MM.1S (cell line): ENCODE measurements around the gene SMARCAD1.
A peak's percentile ranks its signal among the peaks of the same experiment; 100 is the strongest.

Experiments used
- DNase-seq: peaks from one replicate; pipeline ENCODE4 v3.0.0-alpha.2; 2015
- H2AFZ ChIP-seq: fragments of 300-600 bp; sonication (generic); 2 replicates; pipeline ENCODE4 v1.6.0; 2016; ENCODE audit warnings: antibody characterized with exemption, low read length
- H3F3A ChIP-seq: fragments of 300-600 bp; sonication (generic); 2 replicates; pipeline ENCODE4 v1.6.1; 2016; ENCODE audit warnings: mild to moderate bottlenecking, antibody characterized with exemption, low read length, moderate library complexity, mixed read lengths; ENCODE audit not compliant: insufficient read depth
- H3K27ac ChIP-seq: fragments of 300-600 bp; sonication (generic); 2 replicates; pipeline ENCODE4 v1.5.1; 2016; ENCODE audit warnings: mild to moderate bottlenecking, low read length
- H3K27me3 ChIP-seq: fragments of 300-600 bp; sonication (generic); replicated peaks from 2 replicates; pipeline ENCODE4 v1.6.0; 2016; ENCODE audit warnings: low read length; ENCODE audit not compliant: insufficient read depth
- H3K36me3 ChIP-seq: fragments of 300-600 bp; sonication (generic); replicated peaks from 2 replicates; pipeline ENCODE4 v1.6.1; 2016; ENCODE audit warnings: mild to moderate bottlenecking, low read length, mixed read lengths; ENCODE audit not compliant: insufficient read depth
- H3K4me1 ChIP-seq: fragments of 300-600 bp; sonication (generic); 2 replicates; pipeline ENCODE4 v1.6.1; 2016; ENCODE audit warnings: low read length, mixed read lengths
- H3K4me2 ChIP-seq: fragments of 300-600 bp; sonication (generic); 2 replicates; pipeline ENCODE4 v1.6.0; 2016; ENCODE audit warnings: low read depth, low read length
- H3K4me3 ChIP-seq: fragments of 300-600 bp; sonication (generic); 2 replicates; pipeline ENCODE4 v1.5.1; 2016; ENCODE audit warnings: low read length, mixed read lengths
- H3K79me2 ChIP-seq: fragments of 300-600 bp; sonication (generic); 2 replicates; pipeline ENCODE4 v1.6.1; 2016; ENCODE audit warnings: mixed run types, low read length, mixed read lengths
- H3K9ac ChIP-seq: fragments of 300-600 bp; sonication (generic); 2 replicates; pipeline ENCODE4 v1.6.1; 2016; ENCODE audit warnings: low read length, mixed read lengths
- H3K9me2 ChIP-seq: fragments of 300-600 bp; sonication (generic); replicated peaks from 2 replicates; pipeline ENCODE4 v1.6.1; 2016; ENCODE audit warnings: mild to moderate bottlenecking, low read length, mixed read lengths; ENCODE audit not compliant: insufficient read depth
- H3K9me3 ChIP-seq: fragments of 300-600 bp; sonication (generic); replicated peaks from 2 replicates; pipeline ENCODE4 v1.6.1; 2016; ENCODE audit warnings: mild to moderate bottlenecking, low read length, mixed read lengths; ENCODE audit not compliant: insufficient read depth
- H4K20me1 ChIP-seq: fragments of 300-600 bp; sonication (generic); 2 replicates; pipeline ENCODE4 v1.6.1; 2016; ENCODE audit warnings: mild to moderate bottlenecking, low read length, moderate library complexity, mixed read lengths; ENCODE audit not compliant: insufficient read depth
- CTCF ChIP-seq: fragments of 300-600 bp; sonication (generic); IDR thresholded peaks from 2 replicates; pipeline ENCODE4 v1.5.1; 2016; ENCODE audit warnings: antibody characterized with exemption, low read length, mixed read lengths
- EZH2 ChIP-seq: fragments of 300-600 bp; sonication (generic); optimal IDR thresholded peaks from 2 replicates; pipeline ENCODE3; 2017; ENCODE audit warnings: low read depth, mild to moderate bottlenecking, antibody characterized with exemption, low read length, mixed read lengths
- EZH2phosphoT487 ChIP-seq: fragments of 300-600 bp; sonication (generic); IDR thresholded peaks from 2 replicates; pipeline ENCODE4 v1.6.1; 2018; ENCODE audit warnings: antibody characterized with exemption, low read length

The SMARCAD1 gene

GRCh38 chr4:94338681-94339351, 131.2 kb downstream of the SMARCAD1 start:
- Histone ChIP-seq H3K4me1 (no peaks in the 10 kb centered on the region), H4K20me1 (no peaks in the 10 kb centered on the region), H3K79me2 (no peaks in the 10 kb centered on the region), H2AFZ (no peak overlapping the region), H3K4me2 (peak overlapping the region; percentile 0; the same call in 1 of the 2 replicates), H3K36me3 (no peaks in the 10 kb centered on the region), H3K9me2 (no peaks in the 10 kb centered on the region), H3K4me3 (no peak overlapping the region), H3K27me3 (no peaks in the 10 kb centered on the region), H3K9ac (no peak overlapping the region), H3F3A (no peaks in the 10 kb centered on the region), H3K27ac (no peak overlapping the region), H3K9me3 (no peaks in the 10 kb centered on the region)
- DNase-seq, result peak; percentile 49
- TF ChIP-seq EZH2phosphoT487 (no peak), EZH2 (no peak), CTCF (no peak)

- Histone ChIP-seq H3K4me1 (no peaks in the 10 kb centered on the region), H3K4me3 (no peak overlapping the region), H4K20me1 (no peaks in the 10 kb centered on the region), H3K9ac (no peak overlapping the region), H3K9me3 (no peaks in the 10 kb centered on the region), H3K4me2 (no peak overlapping the region), H3K27me3 (no peaks in the 10 kb centered on the region), H3K9me2 (no peaks in the 10 kb centered on the region), H3F3A (no peaks in the 10 kb centered on the region), H2AFZ (no peak overlapping the region), H3K36me3 (no peaks in the 10 kb centered on the region), H3K79me2 (no peaks in the 10 kb centered on the region), H3K27ac (no peak overlapping the region)
- TF ChIP-seq CTCF, result no peak
- no peak for TF ChIP-seq EZH2phosphoT487
- TF ChIP-seq EZH2, result no peak
- no peak for DNase-seq
These were observed 132.1 kb downstream of the SMARCAD1 start for GRCh38 chr4:94339779-94340178.
